ENCODE data around the gene STKLD1. TPM values are rescaled to one million over a fixed set of nuclear protein-coding genes. Genes with fewer than 3 reads are reported as not detected.
"Not testable (repeated sequence)": the region's sequence is repeated elsewhere in the genome, so short reads cannot be mapped to it uniquely, and the experiment has no call there.

Gene STKLD1
- 0.75 TPM for total RNA-seq

GRCh38 chr9:133375724-133376654 is at the start of gene STKLD1, which contains the start of gene SURF4:
Gene STKLD1 (plus strand): TSS chr9:133376366. CDS start chr9:133376474, 108 bp downstream.
Gene SURF4 (minus strand): TSS chr9:133376060. CDS start chr9:133375969, 91 bp downstream.
- DNase-seq (ENCODE audit: low spot score): peak; percentile 96

GRCh38 chr9:133327021-133327420 is 49.1 kb upstream of the STKLD1 start:
- not testable (repeated sequence) for DNase-seq (ENCODE audit: low spot score)

GRCh38 chr9:133327834-133328484 is 48.2 kb upstream of the STKLD1 start:
- DNase-seq (ENCODE audit: low spot score): peak; percentile 19

GRCh38 chr9:133329306-133330156 is 46.6 kb upstream of the STKLD1 start:
- peak; percentile 41 for DNase-seq (ENCODE audit: low spot score)

GRCh38 chr9:133331221-133331620 is 44.9 kb upstream of the STKLD1 start:
- no peak for DNase-seq (ENCODE audit: low spot score)

GRCh38 chr9:133331641-133332380 is 44.4 kb upstream of the STKLD1 start:
- DNase-seq (ENCODE audit: low spot score): peak; percentile 40

- no peak for DNase-seq (ENCODE audit: low spot score)
Observed at GRCh38 chr9:133332381-133332730, 43.8 kb upstream of the STKLD1 start.

- peak; percentile 29 for DNase-seq (ENCODE audit: low spot score)
Observed at GRCh38 chr9:133333011-133333410, 43.2 kb upstream of the STKLD1 start.

- peak; percentile 42 for DNase-seq (ENCODE audit: low spot score)
Observed at GRCh38 chr9:133333566-133333965, 42.6 kb upstream of the STKLD1 start.

GRCh38 chr9:133334161-133334560 is 42.0 kb upstream of the STKLD1 start:
- peak; percentile 66 for DNase-seq (ENCODE audit: low spot score)

GRCh38 chr9:133334888-133335287 is 41.3 kb upstream of the STKLD1 start:
- peak; percentile 37 for DNase-seq (ENCODE audit: low spot score)

GRCh38 chr9:133335924-133336811 is 40.0 kb upstream of the STKLD1 start, which contains the start of gene SURF6:
Gene SURF6 (minus strand): TSS chr9:133336188. CDS start chr9:133336132, 56 bp downstream.
- peak; percentile 93 for DNase-seq (ENCODE audit: low spot score)

- no peak for DNase-seq (ENCODE audit: low spot score)
Observed at GRCh38 chr9:133339641-133340040, 36.5 kb upstream of the STKLD1 start.

- no peak for DNase-seq (ENCODE audit: low spot score)
Observed at GRCh38 chr9:133340256-133340655, 35.9 kb upstream of the STKLD1 start.

GRCh38 chr9:133340916-133341315 is 35.2 kb upstream of the STKLD1 start:
- no peak for DNase-seq (ENCODE audit: low spot score)

- no peak for DNase-seq (ENCODE audit: low spot score)
Observed at GRCh38 chr9:133341369-133342068, 34.6 kb upstream of the STKLD1 start.

GRCh38 chr9:133342069-133342406 is 34.1 kb upstream of the STKLD1 start:
- no peak for DNase-seq (ENCODE audit: low spot score)

- DNase-seq (ENCODE audit: low spot score): no peak
Observed at GRCh38 chr9:133342570-133342969, 33.6 kb upstream of the STKLD1 start.

GRCh38 chr9:133344071-133344470 is 32.1 kb upstream of the STKLD1 start:
- no peak for DNase-seq (ENCODE audit: low spot score)

Data from ureter (tissue), 1 donor.